Heart right ventricle (tissue), 16 donors: ENCODE data around the gene STOML2. TPM values are rescaled to one million over a fixed set of nuclear protein-coding genes. Genes with fewer than 3 reads are reported as not detected.

Source experiments
- ATAC-seq, 8 donors: fragments of 200-7000 bp; cut with Tn5 transposase; one replicate each; pipeline ENCODE4 v1.9.1; 2020; ENCODE audit warnings: mild to moderate bottlenecking in 8 of 8, moderate library complexity in 8 of 8, moderate number of reproducible peaks in 1 of 8
- DNase-seq, 2 donors: peaks; one replicate each; pipeline ENCODE4 v3.0.0-alpha.2; 2020
- H3K27ac ChIP-seq, 10 donors: fragments of 200-600 bp; sonication (generic) in 2 of 10; one replicate each; pipeline versions ENCODE4 v1.5.0 to v1.8.0; 2020 to 2022; ENCODE audit warnings: mild to moderate bottlenecking in 3 of 10
- H3K27me3 ChIP-seq, 7 donors: fragments of 200-600 bp; one replicate each; pipeline ENCODE4 v1.8.0; 2021 to 2022; ENCODE audit warnings: mild to moderate bottlenecking in 2 of 7
- H3K36me3 ChIP-seq, 9 donors: fragments of 200-600 bp; sonication (generic) in 1 of 9; one replicate each; pipeline versions ENCODE4 v1.5.0 to v1.8.0; 2020 to 2022; ENCODE audit warnings: mild to moderate bottlenecking in 2 of 9
- H3K4me1 ChIP-seq, 9 donors: fragments of 200-600 bp; sonication (generic) in 1 of 9; one replicate each; pipeline versions ENCODE4 v1.5.0 to v1.8.0; 2020 to 2022; ENCODE audit warnings: mild to moderate bottlenecking in 4 of 9
- H3K4me3 ChIP-seq, 10 donors: fragments of 200-600 bp; sonication (generic) in 2 of 10; one replicate each; pipeline versions ENCODE4 v1.5.0 to v1.8.0; 2020 to 2022; ENCODE audit warnings: mild to moderate bottlenecking in 7 of 10, moderate library complexity in 2 of 10
- H3K9me3 ChIP-seq, 11 donors: fragments of 200-600 bp in 10 of 11; sonication (generic) in 2 of 11; one replicate each; pipeline versions ENCODE4 v1.5.0 to v1.8.0; 2013 to 2022; ENCODE audit warnings: mild to moderate bottlenecking in 2 of 11, control low read depth in 1 of 11, moderate library complexity in 1 of 11
- WGBS, 2 donors: extraction: QIAGEN DNeasy Blood & Tissue Kit; methylation state at CpG; one replicate each; pipeline ENCODE4 v1.1.7; 2013; ENCODE audit warnings: inconsistent platforms in 1 of 2; 5-methylcytosine and 5-hydroxymethylcytosine counted together
- intact Hi-C, 10 donors: fragments of 100-400 bp; cut with DNase I; formaldehyde crosslinking; loops; one replicate each; pipeline versions ENCODE4 v1.11.1 to v1.14.2; 2022
- polyA plus RNA-seq, 2 donors: library from polyadenylated mRNA; stranded (reverse); fragments of 200-250 nt; gene quantifications; one replicate each; pipeline ENCODE4 v1.2.3, GENCODE V29; 2013
- total RNA-seq, 10 donors: library from RNA; stranded (reverse); fragmentation: NEBNext Ultra II Directional in 3 of 10; extraction: Animal tissue kit (Norgen Biotek cat#: 25700) in 3 of 10; gene quantifications; one replicate each; pipeline versions ENCODE4 v1.2.1 to v1.2.4, GENCODE V29; 2021 to 2023
- TF ChIP-seq, protein P1 (sequence below), 9 donors: fragments of 200-600 bp; sonication (generic) in 2 of 9; IDR thresholded peaks; one replicate each; pipeline versions ENCODE4 v1.5.0 to v1.8.0; 2021 to 2022; ENCODE audit warnings: antibody characterized with exemption in 9 of 9, mild to moderate bottlenecking in 5 of 9, moderate library complexity in 1 of 9
- donor health status: Arrhythmogenic right ventricular cardiomyopathy.
- donor health status: ischemic (EF 13 %, LVEDD 7.1; RV severe dilation, severe dysfunction).
- donor health status: healthy with polysubstance abuse.
- donor health status: DM: no; HTN: yes; CAD: no.
- donor health status: DM: no; HTN: no; CAD: no.
- donor health status: ischemic (EF 25% LVEDD 6.9; RV normal size, moderate dysfunction).
- donor health status: ischemic (EF 25% LVEDD 5.7; RV mildly dilated, moderate dysfunction).
- donor health status: healthy.
- donor health status: DM: yes; HTN: yes; CAD: no.
- donor health status: Ischemic cardiomyopathy.
- donor health status: ischemic (EF 35%, LVEDD 5.7; RV mildly dilated, moderate dysfunction).
- donor health status: nonischemic (EF 11% LVEDD 7.7; RV severe dilation, severe dysfunction).
- donor health status: DM: yes; HTN: yes; CAD: no.
- donor health status: PGD.
- donor health status: ischemic (EF 29% LVEDD 5.4; RV normal size, mild dysfunction).
- donor health status: nonischemic (EF 23%, LVEDD 6.1; RV moderate dilation, normal function).

The STOML2 gene
- total and polyA plus RNA-seq, 12 donors, result 43.7 to 153 (median 127) TPM

DNA sequence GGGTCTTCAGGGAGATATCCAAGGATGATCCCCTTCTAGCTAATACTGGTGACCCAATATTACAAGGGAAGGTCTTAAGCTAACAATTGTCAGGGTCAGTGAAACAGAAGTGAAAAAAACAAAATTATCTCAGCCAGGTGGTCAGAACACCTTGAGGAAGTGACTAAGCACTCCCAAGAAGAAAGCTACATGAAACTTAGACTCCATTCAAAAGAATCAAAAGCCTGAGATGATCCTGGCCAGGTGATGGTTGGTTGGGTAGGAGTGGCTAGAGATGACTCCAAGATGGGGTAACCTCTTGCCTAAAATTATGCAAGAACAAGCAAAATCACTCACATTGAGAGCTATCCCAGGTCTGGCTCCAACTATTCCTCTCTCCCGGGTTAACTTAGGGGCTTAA lies 35.9 kb downstream of the STOML2 start:
- peaks cover 12 to 81% (median 62%) of the 10 kb centered on the region in 9 donors for H3K36me3 ChIP-seq
- DNase-seq (no peak), ATAC-seq (no peak)
- H3K9me3 ChIP-seq, result no peaks in the 10 kb centered on the region
- TF ChIP-seq, protein P1, sequence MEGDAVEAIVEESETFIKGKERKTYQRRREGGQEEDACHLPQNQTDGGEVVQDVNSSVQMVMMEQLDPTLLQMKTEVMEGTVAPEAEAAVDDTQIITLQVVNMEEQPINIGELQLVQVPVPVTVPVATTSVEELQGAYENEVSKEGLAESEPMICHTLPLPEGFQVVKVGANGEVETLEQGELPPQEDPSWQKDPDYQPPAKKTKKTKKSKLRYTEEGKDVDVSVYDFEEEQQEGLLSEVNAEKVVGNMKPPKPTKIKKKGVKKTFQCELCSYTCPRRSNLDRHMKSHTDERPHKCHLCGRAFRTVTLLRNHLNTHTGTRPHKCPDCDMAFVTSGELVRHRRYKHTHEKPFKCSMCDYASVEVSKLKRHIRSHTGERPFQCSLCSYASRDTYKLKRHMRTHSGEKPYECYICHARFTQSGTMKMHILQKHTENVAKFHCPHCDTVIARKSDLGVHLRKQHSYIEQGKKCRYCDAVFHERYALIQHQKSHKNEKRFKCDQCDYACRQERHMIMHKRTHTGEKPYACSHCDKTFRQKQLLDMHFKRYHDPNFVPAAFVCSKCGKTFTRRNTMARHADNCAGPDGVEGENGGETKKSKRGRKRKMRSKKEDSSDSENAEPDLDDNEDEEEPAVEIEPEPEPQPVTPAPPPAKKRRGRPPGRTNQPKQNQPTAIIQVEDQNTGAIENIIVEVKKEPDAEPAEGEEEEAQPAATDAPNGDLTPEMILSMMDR (IDR thresholded peaks at IDR 0.05), result no peak
- WGBS, 2 donors, result 86 to 93% methylated on average over 1 of the region's 1 CpG
- no peak overlapping the region for H3K4me3 ChIP-seq
- no peaks in the 10 kb centered on the region for H3K27me3 ChIP-seq
- intact Hi-C loops, result no loop called here
- no peak overlapping the region for H3K27ac ChIP-seq
- H3K4me1 ChIP-seq, result peaks cover 0 to 42% (median 35%) of the 10 kb centered on the region in 9 donors

DNA sequence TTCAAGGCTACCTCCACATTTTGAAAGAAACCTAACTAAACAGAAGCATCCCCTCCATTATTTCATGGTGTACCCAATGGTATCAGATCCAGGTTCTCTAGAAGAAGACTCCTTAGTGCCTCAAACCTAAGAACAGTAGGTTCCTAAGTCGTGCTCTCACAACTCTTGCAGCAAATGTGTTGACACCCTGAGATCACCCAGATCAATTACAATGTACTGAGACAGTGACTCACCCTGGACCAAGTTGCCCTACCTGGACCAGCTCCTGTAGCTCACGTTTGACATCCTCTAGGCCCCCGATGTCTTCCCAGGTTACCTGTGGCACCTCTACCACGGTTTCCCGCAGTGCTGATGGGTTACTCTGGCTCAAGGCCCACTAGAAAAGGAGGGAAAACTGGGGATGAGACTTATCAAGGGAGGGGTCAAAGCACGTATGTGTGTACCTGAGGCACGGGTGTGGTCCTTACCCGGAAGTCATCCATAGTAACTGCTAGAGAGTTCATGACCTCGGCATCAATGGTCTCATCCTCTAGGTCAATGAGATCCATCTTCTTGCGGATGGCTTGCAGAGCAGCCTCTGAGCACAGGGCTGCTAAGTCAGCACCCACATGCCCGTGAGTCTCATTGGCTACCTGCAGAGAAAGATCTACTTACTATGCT lies 42.3 kb downstream of the STOML2 start:
- ATAC-seq, result no peak
- Histone ChIP-seq H3K9me3 (no peaks in the 10 kb centered on the region), H3K27me3 (no peaks in the 10 kb centered on the region), H3K4me3 (no peak overlapping the region), H3K27ac (no peak overlapping the region), H3K36me3 (peaks cover 18 to 100% (median 100%) of the 10 kb centered on the region in 9 donors), H3K4me1 (no peaks in the 10 kb centered on the region)
- intact Hi-C loops, result no loop called here
- 92 to 95% methylated on average over 11 of the region's 11 CpGs for WGBS, 2 donors
- no peak for DNase-seq
- TF ChIP-seq, protein P1 (IDR thresholded peaks at IDR 0.05), result no peak

GRCh38 chr9:35059438-35059837 lies 43.5 kb downstream of the STOML2 start:
- Histone ChIP-seq H3K9me3 (no peaks in the 10 kb centered on the region), H3K36me3 (peaks cover 18 to 100% (median 96%) of the 10 kb centered on the region in 9 donors), H3K4me1 (no peaks in the 10 kb centered on the region), H3K27ac (no peak overlapping the region), H3K27me3 (no peaks in the 10 kb centered on the region), H3K4me3 (no peak overlapping the region)
- ATAC-seq, result no peak
- WGBS, 2 donors, result 92 to 96% methylated on average over 10 of the region's 10 CpGs
- TF ChIP-seq, protein P1 (IDR thresholded peaks at IDR 0.05), result no peak
- intact Hi-C loops, result loop anchor here in 1 of 10 donors (10.0 kb wide), 1 partner anchor 65 kb away; no protein-coding TSS in a partner anchor
- DNase-seq, result no peak

GRCh38 chr9:35057271-35057620 lies 45.7 kb downstream of the STOML2 start:
- intact Hi-C loops, result loop anchor here in 1 of 10 donors (10.0 kb wide), 1 partner anchor 62 kb away; no protein-coding TSS in a partner anchor
- H3K4me1 ChIP-seq, result no peaks in the 10 kb centered on the region
- ATAC-seq, result no peak
- H3K27me3 ChIP-seq, result no peaks in the 10 kb centered on the region
- TF ChIP-seq, protein P1 (IDR thresholded peaks at IDR 0.05), result no peak
- peaks cover 7 to 100% (median 83%) of the 10 kb centered on the region in 9 donors for H3K36me3 ChIP-seq
- no peak overlapping the region for H3K4me3 ChIP-seq
- 95 to 97% methylated on average over 8 of the region's 8 CpGs for WGBS, 2 donors
- DNase-seq, result no peak
- H3K9me3 ChIP-seq, result no peaks in the 10 kb centered on the region
- no peak overlapping the region for H3K27ac ChIP-seq
